Measurements from ENCODE around the gene PRAMEF1.

DNA sequence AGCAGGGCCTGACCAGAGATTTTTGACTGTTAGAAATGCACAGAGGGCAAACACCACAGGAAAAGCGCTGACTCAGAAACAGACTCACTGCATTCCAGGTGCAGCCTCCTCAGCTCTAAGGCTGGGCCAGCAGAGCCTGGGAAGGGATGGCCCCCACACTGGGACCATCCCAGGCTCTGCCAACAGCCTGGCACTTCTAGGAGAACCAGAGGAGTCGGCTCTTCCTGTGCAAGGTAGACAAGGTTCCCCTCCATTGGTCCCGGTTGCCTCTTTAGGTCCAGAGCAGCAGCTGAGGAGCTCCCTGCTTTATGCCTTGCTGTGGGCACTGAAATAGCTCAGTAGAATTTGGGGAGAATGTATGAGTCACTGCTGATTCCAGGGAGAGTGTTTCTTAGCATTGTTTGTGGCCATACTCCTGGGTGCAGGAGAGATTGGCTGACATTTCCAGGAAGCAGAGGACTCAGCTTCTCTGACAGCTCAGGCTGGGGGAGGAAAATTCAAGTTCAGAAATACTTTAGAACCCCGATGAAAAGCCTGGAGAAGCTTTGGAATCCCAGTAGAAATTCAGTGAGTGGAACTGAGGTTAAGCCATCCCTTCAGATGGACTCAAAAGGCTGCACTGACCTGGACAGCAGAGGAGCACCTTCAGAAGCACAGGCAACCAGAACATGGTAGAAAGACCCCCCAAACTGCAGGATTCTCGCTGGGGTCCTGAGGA lies 19.7 kb downstream of the PRAMEF1 start:
- TF ChIP-seq RAD21 (conservative IDR thresholded peaks at IDR 0.05) (no peak), EZH2 (IDR thresholded peaks at IDR 0.05; ENCODE audit: borderline replicate concordance, insufficient read depth, low read length, poor library complexity, severe bottlenecking) (no peak), MXI1 (conservative IDR thresholded peaks at IDR 0.05; ENCODE audit: poor library complexity, severe bottlenecking) (no peak), TAF1 (IDR thresholded peaks at IDR 0.05; ENCODE audit: low read depth) (no peak), POLR2AphosphoS5 (IDR thresholded peaks at IDR 0.05) (no peak), EP300 (conservative IDR thresholded peaks at IDR 0.05; ENCODE audit: poor library complexity, severe bottlenecking) (no peak)
- TF ChIP-seq, protein P1, sequence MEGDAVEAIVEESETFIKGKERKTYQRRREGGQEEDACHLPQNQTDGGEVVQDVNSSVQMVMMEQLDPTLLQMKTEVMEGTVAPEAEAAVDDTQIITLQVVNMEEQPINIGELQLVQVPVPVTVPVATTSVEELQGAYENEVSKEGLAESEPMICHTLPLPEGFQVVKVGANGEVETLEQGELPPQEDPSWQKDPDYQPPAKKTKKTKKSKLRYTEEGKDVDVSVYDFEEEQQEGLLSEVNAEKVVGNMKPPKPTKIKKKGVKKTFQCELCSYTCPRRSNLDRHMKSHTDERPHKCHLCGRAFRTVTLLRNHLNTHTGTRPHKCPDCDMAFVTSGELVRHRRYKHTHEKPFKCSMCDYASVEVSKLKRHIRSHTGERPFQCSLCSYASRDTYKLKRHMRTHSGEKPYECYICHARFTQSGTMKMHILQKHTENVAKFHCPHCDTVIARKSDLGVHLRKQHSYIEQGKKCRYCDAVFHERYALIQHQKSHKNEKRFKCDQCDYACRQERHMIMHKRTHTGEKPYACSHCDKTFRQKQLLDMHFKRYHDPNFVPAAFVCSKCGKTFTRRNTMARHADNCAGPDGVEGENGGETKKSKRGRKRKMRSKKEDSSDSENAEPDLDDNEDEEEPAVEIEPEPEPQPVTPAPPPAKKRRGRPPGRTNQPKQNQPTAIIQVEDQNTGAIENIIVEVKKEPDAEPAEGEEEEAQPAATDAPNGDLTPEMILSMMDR (IDR thresholded peaks at IDR 0.05; ENCODE audit: poor library complexity, severe bottlenecking) = no peak
- TF ChIP-seq, protein P2, sequence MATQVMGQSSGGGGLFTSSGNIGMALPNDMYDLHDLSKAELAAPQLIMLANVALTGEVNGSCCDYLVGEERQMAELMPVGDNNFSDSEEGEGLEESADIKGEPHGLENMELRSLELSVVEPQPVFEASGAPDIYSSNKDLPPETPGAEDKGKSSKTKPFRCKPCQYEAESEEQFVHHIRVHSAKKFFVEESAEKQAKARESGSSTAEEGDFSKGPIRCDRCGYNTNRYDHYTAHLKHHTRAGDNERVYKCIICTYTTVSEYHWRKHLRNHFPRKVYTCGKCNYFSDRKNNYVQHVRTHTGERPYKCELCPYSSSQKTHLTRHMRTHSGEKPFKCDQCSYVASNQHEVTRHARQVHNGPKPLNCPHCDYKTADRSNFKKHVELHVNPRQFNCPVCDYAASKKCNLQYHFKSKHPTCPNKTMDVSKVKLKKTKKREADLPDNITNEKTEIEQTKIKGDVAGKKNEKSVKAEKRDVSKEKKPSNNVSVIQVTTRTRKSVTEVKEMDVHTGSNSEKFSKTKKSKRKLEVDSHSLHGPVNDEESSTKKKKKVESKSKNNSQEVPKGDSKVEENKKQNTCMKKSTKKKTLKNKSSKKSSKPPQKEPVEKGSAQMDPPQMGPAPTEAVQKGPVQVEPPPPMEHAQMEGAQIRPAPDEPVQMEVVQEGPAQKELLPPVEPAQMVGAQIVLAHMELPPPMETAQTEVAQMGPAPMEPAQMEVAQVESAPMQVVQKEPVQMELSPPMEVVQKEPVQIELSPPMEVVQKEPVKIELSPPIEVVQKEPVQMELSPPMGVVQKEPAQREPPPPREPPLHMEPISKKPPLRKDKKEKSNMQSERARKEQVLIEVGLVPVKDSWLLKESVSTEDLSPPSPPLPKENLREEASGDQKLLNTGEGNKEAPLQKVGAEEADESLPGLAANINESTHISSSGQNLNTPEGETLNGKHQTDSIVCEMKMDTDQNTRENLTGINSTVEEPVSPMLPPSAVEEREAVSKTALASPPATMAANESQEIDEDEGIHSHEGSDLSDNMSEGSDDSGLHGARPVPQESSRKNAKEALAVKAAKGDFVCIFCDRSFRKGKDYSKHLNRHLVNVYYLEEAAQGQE (IDR thresholded peaks at IDR 0.05; ENCODE audit: borderline replicate concordance) = no peak

Data from neural cell (in vitro differentiated cells).